ENCODE results near the gene ITPRID2.

- TF ChIP-seq EZH2phosphoT487 (IDR thresholded peaks at IDR 0.05) (no peak), EZH2 (IDR thresholded peaks at IDR 0.05) (no peak)
- TF ChIP-seq, protein P1, sequence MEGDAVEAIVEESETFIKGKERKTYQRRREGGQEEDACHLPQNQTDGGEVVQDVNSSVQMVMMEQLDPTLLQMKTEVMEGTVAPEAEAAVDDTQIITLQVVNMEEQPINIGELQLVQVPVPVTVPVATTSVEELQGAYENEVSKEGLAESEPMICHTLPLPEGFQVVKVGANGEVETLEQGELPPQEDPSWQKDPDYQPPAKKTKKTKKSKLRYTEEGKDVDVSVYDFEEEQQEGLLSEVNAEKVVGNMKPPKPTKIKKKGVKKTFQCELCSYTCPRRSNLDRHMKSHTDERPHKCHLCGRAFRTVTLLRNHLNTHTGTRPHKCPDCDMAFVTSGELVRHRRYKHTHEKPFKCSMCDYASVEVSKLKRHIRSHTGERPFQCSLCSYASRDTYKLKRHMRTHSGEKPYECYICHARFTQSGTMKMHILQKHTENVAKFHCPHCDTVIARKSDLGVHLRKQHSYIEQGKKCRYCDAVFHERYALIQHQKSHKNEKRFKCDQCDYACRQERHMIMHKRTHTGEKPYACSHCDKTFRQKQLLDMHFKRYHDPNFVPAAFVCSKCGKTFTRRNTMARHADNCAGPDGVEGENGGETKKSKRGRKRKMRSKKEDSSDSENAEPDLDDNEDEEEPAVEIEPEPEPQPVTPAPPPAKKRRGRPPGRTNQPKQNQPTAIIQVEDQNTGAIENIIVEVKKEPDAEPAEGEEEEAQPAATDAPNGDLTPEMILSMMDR (IDR thresholded peaks at IDR 0.05): no peak
These were observed 31.6 kb downstream of the ITPRID2 start for GRCh38 chr2:181923121-181923520.

Data from neural progenitor cell (in vitro differentiated cells).